H9 (cell line): ENCODE results near the gene FAM227A. TPM values are rescaled to one million over a fixed set of nuclear protein-coding genes. Genes with fewer than 3 reads are reported as not detected.
A peak's percentile ranks its signal among the peaks of the same experiment; 100 is the strongest.

Experiments used
- DNase-seq: peaks from one replicate; pipeline ENCODE4 v3.0.0-alpha.2; 2017
- H2AFZ ChIP-seq: one replicate; pipeline ENCODE4 v1.6.1; 2013; ENCODE audit warnings: mild to moderate bottlenecking, low read length, control low read depth, moderate library complexity
- H2AK5ac ChIP-seq: 2 replicates; pipeline ENCODE4 v1.6.1; 2013; ENCODE audit warnings: low read length, control low read depth, mixed read lengths; ENCODE audit not compliant: insufficient read length
- H2BK120ac ChIP-seq: one replicate; pipeline ENCODE4 v1.6.1; 2013; ENCODE audit warnings: low read depth, mild to moderate bottlenecking, low read length, control low read depth, inconsistent platforms; ENCODE audit not compliant: poor library complexity, severe bottlenecking
- H2BK12ac ChIP-seq: 2 replicates; pipeline ENCODE4 v1.6.1; 2013; ENCODE audit warnings: low read length, control low read depth, mixed read lengths, low read depth; ENCODE audit not compliant: insufficient read length
- H2BK15ac ChIP-seq: 2 replicates; pipeline ENCODE4 v1.6.1; 2013; ENCODE audit warnings: low read depth, low read length, control low read depth
- H2BK20ac ChIP-seq: one replicate; pipeline ENCODE4 v1.6.1; 2013; ENCODE audit warnings: low read depth, mild to moderate bottlenecking, low read length, control low read depth, inconsistent platforms; ENCODE audit not compliant: poor library complexity, severe bottlenecking
- H2BK5ac ChIP-seq: 2 replicates; pipeline ENCODE4 v1.6.1; 2013; ENCODE audit warnings: low read length, control low read depth, mixed read lengths; ENCODE audit not compliant: insufficient read length
- H3K14ac ChIP-seq: 2 replicates; pipeline ENCODE4 v1.6.1; 2013; ENCODE audit warnings: low read length, control low read depth; ENCODE audit not compliant: insufficient read depth
- H3K18ac ChIP-seq: 2 replicates; pipeline ENCODE4 v1.6.1; 2013; ENCODE audit warnings: low read depth, mild to moderate bottlenecking, mixed read lengths, low read length, control low read depth; ENCODE audit not compliant: insufficient read length
- H3K23ac ChIP-seq: 2 replicates; pipeline ENCODE4 v1.6.1; 2013; ENCODE audit warnings: low read length, control low read depth, mixed read lengths, low read depth; ENCODE audit not compliant: insufficient read length
- H3K23me2 ChIP-seq: 2 replicates; pipeline ENCODE4 v1.6.1; 2013; ENCODE audit warnings: low read depth, mild to moderate bottlenecking, mixed read lengths, low read length, control low read depth; ENCODE audit not compliant: insufficient read length, poor library complexity, severe bottlenecking
- H3K27ac ChIP-seq: 2 replicates; pipeline ENCODE4 v1.5.1; 2013; ENCODE audit warnings: low read length, control low read depth, mixed read lengths, low read depth; ENCODE audit not compliant: insufficient read length
- H3K27me3 ChIP-seq: 2 replicates; pipeline ENCODE4 v1.6.1; 2013; ENCODE audit warnings: low read length, control low read depth, inconsistent platforms; ENCODE audit not compliant: insufficient read depth
- H3K4ac ChIP-seq: 2 replicates; pipeline ENCODE4 v1.6.1; 2013; ENCODE audit warnings: low read depth, mild to moderate bottlenecking, control low read depth, inconsistent platforms, low read length, moderate library complexity
- H3K4me1 ChIP-seq: 2 replicates; pipeline ENCODE4 v1.6.1; 2013; ENCODE audit warnings: low read length, control low read depth, inconsistent platforms; ENCODE audit not compliant: insufficient read depth
- H3K4me2 ChIP-seq: 2 replicates; pipeline ENCODE4 v1.6.1; 2013; ENCODE audit warnings: low read length, control low read depth, mixed read lengths; ENCODE audit not compliant: insufficient read length, insufficient read depth
- H3K56ac ChIP-seq: 2 replicates; pipeline ENCODE4 v1.6.1; 2013; ENCODE audit warnings: low read depth, mild to moderate bottlenecking, mixed read lengths, low read length, control low read depth; ENCODE audit not compliant: insufficient read length
- H3K79me1 ChIP-seq: 2 replicates; pipeline ENCODE4 v1.6.1; 2013; ENCODE audit warnings: low read depth, mild to moderate bottlenecking, moderate library complexity, low read length, control low read depth, inconsistent platforms; ENCODE audit not compliant: insufficient read depth, poor library complexity, severe bottlenecking
- H3K79me2 ChIP-seq: 2 replicates; pipeline ENCODE4 v1.6.1; 2013; ENCODE audit warnings: low read length, control low read depth, inconsistent platforms; ENCODE audit not compliant: insufficient read depth
- H3K9ac ChIP-seq: 2 replicates; pipeline ENCODE4 v1.6.1; 2013; ENCODE audit warnings: low read length, control low read depth, mixed read lengths; ENCODE audit not compliant: insufficient read length; ENCODE audit errors: extremely low read depth
- H3K9me3 ChIP-seq: one replicate; pipeline ENCODE4 v1.6.1; 2013; ENCODE audit warnings: low read depth, low read length, inconsistent platforms; ENCODE audit not compliant: control insufficient read depth
- H3T11ph ChIP-seq: one replicate; pipeline ENCODE4 v1.6.1; 2013; ENCODE audit warnings: mild to moderate bottlenecking, low read length, control low read depth, inconsistent platforms
- H4K20me1 ChIP-seq: one replicate; pipeline ENCODE4 v1.6.1; 2013; ENCODE audit not compliant: control insufficient read depth, insufficient read length, insufficient read depth
- H4K5ac ChIP-seq: 2 replicates; pipeline ENCODE4 v1.6.1; 2013; ENCODE audit warnings: low read depth, mild to moderate bottlenecking, mixed read lengths, low read length, control low read depth; ENCODE audit not compliant: insufficient read length
- H4K8ac ChIP-seq: replicated peaks from 2 replicates; pipeline ENCODE4 v1.6.1; 2013; ENCODE audit warnings: low read length, control low read depth, mixed read lengths, low read depth; ENCODE audit not compliant: insufficient read length
- H4K91ac ChIP-seq: 2 replicates; pipeline ENCODE4 v1.6.1; 2013; ENCODE audit warnings: low read depth, mild to moderate bottlenecking, moderate library complexity, mixed read lengths, low read length, control low read depth; ENCODE audit not compliant: insufficient read length
- H3K27ac Mint-ChIP-seq, 3 experiments: 2 replicates in 2 of 3; 3 replicates in 1 of 3; pipeline ENCODE4 v1.8.0; 2020 to 2021; ENCODE audit warnings: mixed read lengths in 3 of 3, mild to moderate bottlenecking in 1 of 3, moderate library complexity in 1 of 3
- H3K27me3 Mint-ChIP-seq: 2 replicates; pipeline ENCODE4 v1.8.0; 2021; ENCODE audit warnings: low read depth, mild to moderate bottlenecking, moderate library complexity, mixed read lengths
- H3K36me3 Mint-ChIP-seq, 3 experiments: 2 replicates in 2 of 3; 3 replicates in 1 of 3; pipeline ENCODE4 v1.8.0; 2020 to 2021; ENCODE audit warnings: low read depth in 3 of 3, mixed read lengths in 3 of 3; ENCODE audit not compliant: insufficient read depth in 1 of 3
- H3K4me1 Mint-ChIP-seq, 2 experiments: 2 replicates each; pipeline ENCODE4 v1.8.0; 2020; ENCODE audit warnings: mixed read lengths in 2 of 2
- H3K4me3 Mint-ChIP-seq, 2 experiments: 2 replicates in 1 of 2; 3 replicates in 1 of 2; pipeline ENCODE4 v1.8.0; 2020 to 2021; ENCODE audit warnings: mild to moderate bottlenecking in 2 of 2, mixed read lengths in 2 of 2, moderate library complexity in 1 of 2
- H3K9me3 Mint-ChIP-seq, 2 experiments: 2 replicates in 1 of 2; 3 replicates in 1 of 2; pipeline ENCODE4 v1.8.0; 2020; ENCODE audit warnings: mild to moderate bottlenecking in 2 of 2, mixed read lengths in 2 of 2, moderate library complexity in 1 of 2
- WGBS: extraction: QIAGEN DNeasy Blood & Tissue Kit; methylation state at CpG from one replicate; pipeline ENCODE4 v1.1.7; 2013; ENCODE audit warnings: missing lambda C conversion rate, low lambda C conversion rate, mixed read lengths; ENCODE audit not compliant: insufficient read length; ENCODE audit errors: extremely low coverage; 5-methylcytosine and 5-hydroxymethylcytosine counted together
- total RNA-seq: library from RNA; stranded (reverse); gene quantifications from 2 replicates; pipeline ENCODE4 v1.2.1, GENCODE V29; 2021
- TF ChIP-seq, protein P1 (sequence below): fragments of 200-600 bp; sonication (generic); conservative IDR thresholded peaks from 3 replicates; pipeline ENCODE4 v1.8.0; 2021; ENCODE audit warnings: antibody characterized with exemption, mild to moderate bottlenecking

The FAM227A gene
- total RNA-seq, 1 experiment from 2014 or later = 3.6 TPM

DNA sequence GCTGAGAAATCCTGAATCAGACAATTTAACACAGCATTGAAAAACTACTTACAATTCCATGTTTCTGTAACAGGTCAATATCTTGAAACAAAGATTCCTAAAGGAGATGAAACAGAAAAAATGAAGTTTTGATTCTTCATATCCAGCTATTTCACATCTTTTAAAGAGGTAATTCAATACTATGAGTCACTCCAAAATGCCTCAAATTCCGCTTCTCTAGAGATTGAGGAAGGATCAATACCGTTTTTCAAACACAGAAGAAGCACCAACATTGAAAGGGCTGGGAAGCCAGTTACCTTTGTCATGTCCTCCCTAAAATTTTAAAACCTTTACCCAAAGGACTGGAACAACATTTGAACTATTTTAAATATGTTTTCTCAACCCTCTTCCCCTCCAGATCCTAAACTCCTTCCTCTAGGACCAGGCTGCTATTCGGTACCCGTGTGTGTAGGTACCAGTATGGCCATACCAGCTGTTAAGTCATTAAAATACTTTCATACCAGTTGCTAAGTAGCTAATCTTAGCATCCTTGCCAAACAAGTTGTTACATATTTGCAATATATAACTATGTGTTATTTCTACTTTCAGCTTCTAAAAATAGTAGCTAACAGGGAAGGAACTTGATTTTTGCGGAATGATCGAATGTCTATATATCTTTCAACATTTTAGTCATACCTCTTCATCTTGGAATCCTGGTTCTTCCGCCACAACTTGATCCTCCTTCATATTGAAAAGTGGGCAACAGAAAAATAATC, 88.5 kb downstream of the FAM227A start:
- no peak overlapping the region for H3K4ac ChIP-seq
- H2BK120ac ChIP-seq = no peak overlapping the region
- no peaks in the 10 kb centered on the region for H3K79me1 ChIP-seq
- no peak overlapping the region for H3K27ac ChIP-seq
- H3K56ac ChIP-seq = no peak overlapping the region
- no peak overlapping the region for H3K14ac ChIP-seq
- no peak overlapping the region for H2BK5ac ChIP-seq
- H4K8ac ChIP-seq = no peak overlapping the region
- H3K79me2 ChIP-seq = no peaks in the 10 kb centered on the region
- Mint-ChIP-seq H3K9me3 (no peaks in the 10 kb centered on the region; a peak in 1 of 5 replicates), H3K36me3 (no peaks in the 10 kb centered on the region), H3K27ac (no peak overlapping the region), H3K4me1 (peaks cover 26 to 27% of the 10 kb centered on the region in 2 experiments), H3K4me3 (no peak overlapping the region; a peak in 1 of 5 replicates), H3K27me3 (peaks cover 3% of the 10 kb centered on the region)
- no peak overlapping the region for H2BK15ac ChIP-seq
- no peak overlapping the region for H2AK5ac ChIP-seq
- H3K27me3 ChIP-seq = no peaks in the 10 kb centered on the region
- no peaks in the 10 kb centered on the region for H3K9me3 ChIP-seq
- H3K4me2 ChIP-seq = no peak overlapping the region
- H2BK20ac ChIP-seq = no peak overlapping the region
- no peak overlapping the region for H4K5ac ChIP-seq
- no peaks in the 10 kb centered on the region for H4K20me1 ChIP-seq
- H3K23ac ChIP-seq = no peak overlapping the region
- TF ChIP-seq, protein P1, sequence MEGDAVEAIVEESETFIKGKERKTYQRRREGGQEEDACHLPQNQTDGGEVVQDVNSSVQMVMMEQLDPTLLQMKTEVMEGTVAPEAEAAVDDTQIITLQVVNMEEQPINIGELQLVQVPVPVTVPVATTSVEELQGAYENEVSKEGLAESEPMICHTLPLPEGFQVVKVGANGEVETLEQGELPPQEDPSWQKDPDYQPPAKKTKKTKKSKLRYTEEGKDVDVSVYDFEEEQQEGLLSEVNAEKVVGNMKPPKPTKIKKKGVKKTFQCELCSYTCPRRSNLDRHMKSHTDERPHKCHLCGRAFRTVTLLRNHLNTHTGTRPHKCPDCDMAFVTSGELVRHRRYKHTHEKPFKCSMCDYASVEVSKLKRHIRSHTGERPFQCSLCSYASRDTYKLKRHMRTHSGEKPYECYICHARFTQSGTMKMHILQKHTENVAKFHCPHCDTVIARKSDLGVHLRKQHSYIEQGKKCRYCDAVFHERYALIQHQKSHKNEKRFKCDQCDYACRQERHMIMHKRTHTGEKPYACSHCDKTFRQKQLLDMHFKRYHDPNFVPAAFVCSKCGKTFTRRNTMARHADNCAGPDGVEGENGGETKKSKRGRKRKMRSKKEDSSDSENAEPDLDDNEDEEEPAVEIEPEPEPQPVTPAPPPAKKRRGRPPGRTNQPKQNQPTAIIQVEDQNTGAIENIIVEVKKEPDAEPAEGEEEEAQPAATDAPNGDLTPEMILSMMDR = no peak
- peaks cover 5% of the 10 kb centered on the region for H3K4me1 ChIP-seq
- no peak overlapping the region for H3K18ac ChIP-seq
- H2AFZ ChIP-seq = no peak overlapping the region
- no peak overlapping the region for H3T11ph ChIP-seq
- WGBS = no CpG with 5 or more reads among the region's 7 CpGs
- no peak overlapping the region for H2BK12ac ChIP-seq
- DNase-seq = no peak
- peaks cover 18% of the 10 kb centered on the region for H3K23me2 ChIP-seq
- no peak overlapping the region for H4K91ac ChIP-seq
- H3K9ac ChIP-seq = peak overlapping the region; percentile 37
